D721Med (cell line): ENCODE measurements around the gene ZNFX1.

Experiments
- DNase-seq: peaks from one replicate; pipeline ENCODE4 v3.0.0; 2011; ENCODE audit warnings: low spot score; ENCODE audit not compliant: insufficient read length
- FAIRE-seq: peaks from 2 replicates; lab custom pipeline; 2011; peaks lifted over from hg19 to GRCh38; lab: Jason Lieb, UNC
- CTCF ChIP-seq: IDR thresholded peaks from 2 replicates; pipeline ENCODE4 v1.5.1; 2012; ENCODE audit warnings: mild to moderate bottlenecking, control low read depth; ENCODE audit not compliant: insufficient read depth; ENCODE audit errors: missing control alignments

ZNFX1 gene

GRCh38 chr20:49259799-49260198, 18.1 kb downstream of the ZNFX1 start:
- DNase-seq, result no peak
- TF ChIP-seq CTCF, result no peak
- FAIRE-seq, result no peak

GRCh38 chr20:49259284-49259683, 18.6 kb downstream of the ZNFX1 start:
- DNase-seq (no peak), FAIRE-seq (no peak)
- no peak for TF ChIP-seq CTCF

- no peak for FAIRE-seq
- TF ChIP-seq CTCF, result no peak
- DNase-seq, result no peak
Observed at GRCh38 chr20:49256261-49256660, 21.6 kb downstream of the ZNFX1 start.

GRCh38 chr20:49252556-49253350, 25.1 kb downstream of the ZNFX1 start:
- FAIRE-seq, result no peak
- DNase-seq, result no peak

GRCh38 chr20:49248879-49249665, 28.8 kb downstream of the ZNFX1 start:
- FAIRE-seq, result no peak
- no peak for TF ChIP-seq CTCF
- no peak for DNase-seq

More at GRCh38 chr20:49252556-49253350, 25.1 kb downstream of the ZNFX1 start:
- TF ChIP-seq CTCF, result no peak

- FAIRE-seq, result no peak
- TF ChIP-seq CTCF, result no peak
- no peak for DNase-seq
Observed at GRCh38 chr20:49248301-49248700, 29.6 kb downstream of the ZNFX1 start.
